ENCODE measurements around the gene SORCS1.
"Not testable (repeated sequence)": the region's sequence is repeated elsewhere in the genome, so short reads cannot be mapped to it uniquely, and the experiment has no call there.

Gene SORCS1

GRCh38 chr10:106938513-106938912 is 226.0 kb downstream of the SORCS1 start:
- no peak for DNase-seq

- DNase-seq: no peak
Observed at GRCh38 chr10:106935978-106936451, 228.5 kb downstream of the SORCS1 start.

DNA sequence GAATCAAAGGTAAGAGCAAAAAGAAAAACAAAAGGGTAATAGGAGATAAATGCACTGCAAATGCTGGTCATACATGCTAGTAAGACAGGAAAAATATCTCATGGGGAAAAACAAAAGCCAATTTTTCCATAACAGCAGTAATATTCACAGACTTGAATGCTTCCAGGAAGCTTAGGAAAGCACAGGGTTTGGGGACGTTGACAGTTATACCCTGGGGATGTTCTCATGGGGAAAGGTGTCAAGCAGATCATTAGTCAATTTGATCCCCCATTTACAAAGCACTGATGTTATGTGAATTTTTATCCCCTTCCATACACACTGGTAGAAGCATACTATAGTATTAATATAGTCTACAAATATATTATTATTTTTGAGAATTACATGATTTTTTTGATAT is 232.7 kb downstream of the SORCS1 start:
- no peak for DNase-seq

DNA sequence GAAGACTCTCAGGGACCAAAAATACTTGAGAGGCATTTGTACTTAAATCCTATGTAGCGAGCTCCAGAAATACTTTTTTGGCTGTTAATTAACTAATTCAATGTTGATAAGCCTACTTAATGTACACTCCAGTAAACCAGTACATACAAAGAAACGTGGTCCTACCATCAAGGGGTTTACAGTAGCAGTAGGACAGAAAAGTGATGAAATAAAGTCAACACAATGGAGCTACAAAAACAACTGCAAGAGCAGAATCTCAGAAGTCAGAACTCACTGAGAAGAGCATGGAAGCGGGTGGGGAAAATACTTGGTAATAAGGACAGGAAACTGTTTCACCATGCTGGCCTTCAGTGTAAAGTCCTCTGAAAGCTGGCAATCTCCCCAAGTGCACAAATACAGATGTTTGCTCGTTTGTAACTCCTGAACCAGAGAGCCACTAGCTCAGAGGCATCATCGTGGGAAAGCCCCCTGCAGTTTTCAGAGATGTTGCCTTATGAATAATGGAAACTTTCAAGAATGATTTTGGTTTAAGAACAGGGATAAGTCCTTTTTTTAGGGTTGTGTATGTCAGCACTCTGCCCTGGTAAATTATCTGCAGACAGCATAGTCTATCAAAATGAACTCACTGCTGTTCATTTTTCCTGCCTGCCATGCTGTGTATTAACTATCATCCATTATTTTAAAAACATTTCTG is 233.2 kb downstream of the SORCS1 start:
- DNase-seq: no peak

- DNase-seq: no peak
Observed at GRCh38 chr10:106930751-106931150, 233.8 kb downstream of the SORCS1 start.

GRCh38 chr10:106929291-106929895 is 235.1 kb downstream of the SORCS1 start:
- DNase-seq: no peak

GRCh38 chr10:106928151-106928550 is 236.4 kb downstream of the SORCS1 start:
- DNase-seq: not testable (repeated sequence)

DNA sequence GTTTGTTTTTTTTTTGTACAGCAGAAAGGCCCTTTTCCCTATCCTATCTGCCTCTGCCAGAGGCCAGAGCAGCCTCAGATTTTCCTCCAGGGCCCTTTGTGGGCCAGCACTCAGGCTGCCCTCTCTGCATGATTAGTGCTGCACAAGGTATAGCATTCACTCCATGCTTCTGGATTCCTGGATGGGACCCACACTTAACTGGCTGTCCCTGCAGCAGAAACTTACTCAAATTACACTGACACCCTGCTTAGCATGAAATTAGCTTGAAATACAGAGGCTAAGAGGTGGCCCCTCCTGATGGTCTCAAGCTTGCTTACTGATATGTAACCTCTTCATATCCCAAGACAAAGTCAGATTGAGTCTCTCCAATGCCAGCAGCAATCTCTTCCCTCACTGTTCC is 239.3 kb downstream of the SORCS1 start:
- no peak for DNase-seq

GRCh38 chr10:106920538-106920937 is 244.0 kb downstream of the SORCS1 start:
- DNase-seq: no peak

DNA sequence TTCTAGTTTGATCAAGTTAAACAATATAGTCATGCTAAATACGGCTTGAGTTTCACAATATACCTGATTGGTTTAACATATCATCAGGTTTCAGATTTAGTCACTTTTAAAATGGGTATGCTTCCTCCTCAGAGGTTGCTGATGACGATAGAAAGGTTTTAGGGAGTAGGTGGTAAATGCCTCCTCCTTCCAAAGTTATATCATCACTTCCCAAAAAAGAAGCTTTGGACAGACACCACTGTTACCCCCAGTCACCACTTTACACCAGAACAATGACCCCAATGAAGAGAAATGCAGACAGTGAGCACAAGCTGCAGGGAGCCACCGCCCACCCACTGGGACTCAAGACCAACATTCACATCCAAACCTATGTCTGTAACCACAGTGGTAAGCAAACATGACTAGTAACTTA is 244.6 kb downstream of the SORCS1 start:
- no peak for DNase-seq

GRCh38 chr10:106917452-106918055 is 247.0 kb downstream of the SORCS1 start:
- DNase-seq: no peak

DNA sequence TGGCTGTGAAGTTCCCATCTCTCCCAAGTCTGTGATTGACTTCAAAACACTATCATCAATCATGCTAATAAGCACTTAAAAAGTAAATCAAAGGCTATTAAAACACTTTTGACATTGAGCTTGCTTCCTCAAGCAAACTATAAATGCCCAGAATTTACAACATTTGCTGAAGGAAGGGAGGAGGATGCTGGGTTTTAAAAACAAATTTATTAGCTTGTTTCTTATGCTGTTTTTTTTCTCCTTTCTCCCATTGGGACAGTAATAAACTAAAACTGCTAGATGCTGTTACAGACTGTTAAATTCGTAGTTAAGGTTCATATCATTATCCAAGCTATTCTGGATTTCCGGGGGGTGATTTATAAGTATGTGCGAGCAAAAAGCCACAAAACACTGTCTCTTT is 250.5 kb downstream of the SORCS1 start:
- no peak for DNase-seq

DNA sequence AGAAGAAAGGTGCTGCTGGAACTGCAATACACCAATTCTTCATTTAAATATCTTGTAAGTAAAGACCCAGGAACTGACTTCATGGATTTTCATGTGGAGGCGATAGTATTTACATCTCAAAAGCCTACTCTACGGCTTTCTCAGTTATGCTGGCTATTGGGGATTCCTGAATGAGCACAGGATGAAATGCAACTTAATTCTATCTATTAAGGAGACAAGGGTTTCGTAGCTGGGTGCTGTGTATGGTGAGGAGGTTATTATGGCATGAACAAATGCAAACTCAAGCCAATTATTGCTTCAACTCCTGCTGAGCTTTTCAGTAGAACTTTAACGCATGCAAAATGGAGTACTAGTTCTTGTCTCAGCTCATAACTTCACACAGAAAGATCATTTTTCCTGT is 251.2 kb downstream of the SORCS1 start:
- DNase-seq: no peak

DNA sequence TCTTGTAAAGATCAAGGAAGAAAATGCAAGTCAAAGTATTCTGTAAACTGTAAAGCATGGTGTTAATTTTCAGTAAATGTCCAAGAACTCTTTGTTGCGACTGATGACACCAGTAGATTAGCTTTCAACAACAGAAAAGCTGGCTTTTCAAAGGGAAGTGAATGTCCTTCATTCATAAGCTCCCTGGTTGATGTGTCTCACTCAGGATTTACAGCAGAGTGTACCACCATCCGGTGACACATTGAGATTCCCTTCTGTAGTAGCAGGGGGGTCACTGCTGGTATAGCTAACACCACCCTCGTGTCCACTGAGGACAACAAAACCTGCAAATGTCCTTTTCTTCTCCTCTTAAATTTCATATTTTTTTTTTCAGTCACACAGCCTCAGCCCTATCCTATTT is 253.4 kb downstream of the SORCS1 start:
- DNase-seq: no peak

DNA sequence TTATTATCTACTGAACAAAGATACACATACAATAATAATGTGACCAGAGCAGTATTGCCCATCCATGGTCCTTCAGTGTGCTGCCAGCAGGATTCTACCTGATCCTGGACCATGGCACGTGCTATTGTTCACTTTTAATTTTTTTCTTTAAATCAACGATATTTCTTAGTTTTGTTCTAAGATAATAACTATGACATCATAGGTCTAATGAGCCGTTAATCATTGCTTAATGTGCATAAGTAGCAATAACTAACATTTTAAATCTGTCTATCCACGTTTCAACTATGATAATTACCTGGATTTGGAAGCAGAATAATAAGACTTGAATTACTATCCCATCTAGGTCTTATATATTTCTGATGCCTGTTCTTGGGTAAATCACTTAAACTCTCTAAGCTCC is 253.8 kb downstream of the SORCS1 start:
- DNase-seq: no peak

DNA sequence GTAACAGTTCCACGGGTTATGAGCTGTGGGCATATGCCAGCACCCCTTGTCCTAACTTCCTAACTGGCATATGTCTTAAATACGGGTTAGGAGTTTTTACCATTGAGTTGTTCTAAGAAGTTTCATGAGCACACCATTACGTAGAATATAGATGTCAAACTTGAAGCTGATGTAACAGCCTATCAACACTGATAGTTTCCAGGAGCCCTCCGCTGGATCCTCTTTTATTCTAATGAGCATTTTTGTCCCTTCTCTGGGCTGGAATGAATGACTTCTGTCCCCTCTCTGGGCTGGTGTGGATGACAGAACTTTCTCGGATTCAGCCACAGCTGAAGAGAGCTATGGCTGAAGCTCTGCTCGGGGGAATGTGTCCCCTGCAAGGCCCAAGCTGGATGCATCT is 256.3 kb downstream of the SORCS1 start:
- no peak for DNase-seq

DNA sequence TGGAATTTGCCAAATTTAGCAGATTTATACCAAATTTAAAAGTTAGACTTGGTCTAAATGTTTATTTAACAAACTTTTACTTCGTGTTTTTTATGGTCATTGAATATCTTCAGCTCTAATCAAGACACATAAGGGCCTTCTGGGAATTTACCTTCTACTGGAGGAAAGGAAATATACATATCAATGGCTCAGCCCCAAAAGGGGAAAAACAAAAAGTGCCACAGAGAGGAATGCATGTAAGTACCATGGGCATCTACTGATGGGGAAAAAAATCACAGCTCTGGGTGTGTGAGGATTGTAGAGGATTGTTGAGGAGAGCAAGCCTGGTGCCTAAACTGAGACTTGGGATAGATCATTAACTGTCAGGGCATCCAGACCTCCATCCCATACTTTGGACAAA is 260.3 kb downstream of the SORCS1 start:
- DNase-seq: no peak

DNA sequence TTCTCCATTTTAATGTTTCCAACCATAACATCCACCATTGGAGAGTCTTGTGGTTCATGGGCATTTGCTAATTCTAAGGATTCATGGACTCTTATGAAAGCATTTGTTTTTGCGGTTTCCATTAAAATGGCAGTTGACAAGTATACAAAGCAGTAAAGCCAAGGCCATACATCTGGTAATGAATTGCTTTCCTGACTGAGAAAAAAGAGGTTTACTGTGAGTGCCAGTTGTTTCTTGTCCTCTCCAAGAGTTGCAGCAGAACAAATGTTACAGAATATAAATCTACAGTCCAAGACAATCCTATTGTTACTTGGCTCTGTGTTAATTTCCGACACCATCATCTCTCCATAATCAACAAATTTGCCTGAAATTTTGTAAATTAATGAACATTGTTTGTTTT is 261.3 kb downstream of the SORCS1 start:
- DNase-seq: no peak

DNA sequence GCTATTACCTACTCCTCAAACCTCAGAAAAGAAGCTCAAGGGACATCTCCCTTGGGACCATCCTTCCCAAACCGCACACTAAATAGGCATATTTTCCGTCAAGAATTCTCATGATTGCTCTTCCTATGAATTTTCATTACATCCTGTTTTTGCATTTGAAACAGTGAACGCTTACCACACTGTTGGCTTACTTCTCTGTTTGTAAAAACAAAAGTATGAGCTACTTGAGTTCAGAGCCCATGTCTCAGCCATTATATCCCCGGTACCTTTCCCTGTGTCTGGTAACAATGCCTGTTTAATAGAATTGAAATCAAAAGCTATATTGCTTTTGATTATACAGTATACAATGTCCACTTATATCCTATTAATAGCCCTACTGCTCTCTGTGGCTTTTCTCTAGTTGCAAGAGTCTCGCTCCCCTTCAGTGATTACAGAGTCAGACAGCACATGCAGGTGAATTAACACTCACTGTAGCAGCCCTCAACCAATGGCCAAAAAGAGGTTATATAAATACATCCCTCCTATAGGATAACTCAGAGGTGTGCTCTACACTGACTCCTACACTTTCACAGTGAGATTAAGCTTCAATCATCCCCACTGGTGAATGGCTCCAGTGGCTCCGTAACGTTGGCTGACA is 264.4 kb downstream of the SORCS1 start:
- no peak for DNase-seq

- no peak for DNase-seq
Observed at GRCh38 chr10:106898446-106898845, 266.1 kb downstream of the SORCS1 start.

DNA sequence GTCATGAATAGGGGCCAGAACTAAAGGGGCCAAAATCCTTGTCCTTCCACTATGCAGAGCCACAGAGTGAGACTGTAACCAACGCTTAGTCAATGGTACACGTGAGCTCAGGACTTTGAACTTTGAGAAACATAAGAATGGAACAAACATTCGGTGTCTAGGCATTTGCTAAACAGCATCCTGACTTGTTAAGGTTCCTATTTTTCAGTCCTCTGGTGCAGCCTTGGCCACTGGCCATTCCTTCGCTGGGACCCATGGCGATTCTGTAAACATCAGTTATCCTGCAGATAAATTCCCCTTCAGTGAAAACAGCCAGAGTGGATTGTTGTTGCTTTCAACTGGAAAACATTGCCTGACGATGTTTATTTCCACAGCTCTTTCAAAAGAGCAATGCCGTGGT is 266.8 kb downstream of the SORCS1 start:
- no peak for DNase-seq

GRCh38 chr10:106894692-106895091 is 269.8 kb downstream of the SORCS1 start:
- DNase-seq: no peak

DNA sequence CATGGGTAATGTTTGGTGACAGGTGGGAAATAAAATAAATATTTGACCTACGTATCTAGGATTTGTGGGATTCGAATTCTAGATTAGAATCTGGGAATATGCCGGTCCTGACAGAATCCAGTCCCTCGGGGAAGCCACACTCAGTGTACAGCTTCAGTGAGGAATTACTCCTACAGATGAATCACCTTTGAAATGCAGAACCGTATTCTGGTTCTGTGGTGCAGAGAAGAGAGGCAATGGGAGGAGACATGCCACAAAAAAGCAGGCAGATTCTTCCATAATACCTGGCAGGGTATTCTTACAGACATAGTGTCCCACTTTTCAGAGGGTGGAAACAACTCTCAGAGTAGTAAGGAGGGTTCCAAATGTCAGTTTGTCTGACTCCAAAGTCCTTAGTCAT is 286.9 kb downstream of the SORCS1 start:
- DNase-seq: no peak

DNA sequence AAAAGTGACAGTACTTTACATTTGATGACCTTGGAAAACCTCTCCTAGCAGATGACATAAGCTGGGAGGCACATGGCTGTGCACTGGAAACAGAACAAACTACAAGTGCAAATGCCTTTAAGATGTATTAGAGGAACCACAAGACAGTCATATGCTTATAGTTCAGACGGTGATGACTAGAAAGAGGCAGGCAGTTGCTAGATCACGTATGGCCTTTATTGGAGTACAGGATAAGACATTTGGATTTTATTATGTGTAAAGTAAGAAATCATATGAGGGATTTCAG is 290.0 kb downstream of the SORCS1 start:
- no peak for DNase-seq
